ENCODE results near the gene GRIA1.
"Not testable (repeated sequence)": the region's sequence is repeated elsewhere in the genome, so short reads cannot be mapped to it uniquely, and the experiment has no call there.

Gene GRIA1

GRCh38 chr5:153823036-153823435 lies 332.6 kb downstream of the GRIA1 start:
- no peak for DNase-seq (ENCODE audit: low read depth in 4 of 4, low spot score in 1 of 4)

- no peak for DNase-seq (ENCODE audit: low read depth in 4 of 4, low spot score in 1 of 4)
Measured at GRCh38 chr5:153824909-153825308, 334.4 kb downstream of the GRIA1 start.

- no peak for DNase-seq (ENCODE audit: low read depth in 4 of 4, low spot score in 1 of 4)
Measured at GRCh38 chr5:153827397-153827796, 336.9 kb downstream of the GRIA1 start.

- DNase-seq (ENCODE audit: low read depth in 4 of 4, low spot score in 1 of 4): no peak
Measured at GRCh38 chr5:153829510-153830065, 339.1 kb downstream of the GRIA1 start.

GRCh38 chr5:153831973-153832372 lies 341.5 kb downstream of the GRIA1 start:
- no peak for DNase-seq (ENCODE audit: low read depth in 4 of 4, low spot score in 1 of 4)

- DNase-seq (ENCODE audit: low read depth in 4 of 4, low spot score in 1 of 4): no peak
Measured at GRCh38 chr5:153835891-153836515, 345.5 kb downstream of the GRIA1 start.

- not testable (repeated sequence) for DNase-seq (ENCODE audit: low read depth in 4 of 4, low spot score in 1 of 4)
Measured at GRCh38 chr5:153849303-153850113, 359.0 kb downstream of the GRIA1 start.

GRCh38 chr5:153860195-153860886 lies 369.9 kb downstream of the GRIA1 start:
- DNase-seq (ENCODE audit: low read depth in 4 of 4, low spot score in 1 of 4): no peak

- DNase-seq (ENCODE audit: low read depth in 4 of 4, low spot score in 1 of 4): not testable (repeated sequence)
Measured at GRCh38 chr5:153862906-153863305, 372.4 kb downstream of the GRIA1 start.
